H1 (cell line): ENCODE measurements around the gene LRBA. TPM values are rescaled to one million over a fixed set of nuclear protein-coding genes. Genes with fewer than 3 reads are reported as not detected.

ENCODE experiments used
- CTCF ChIA-PET: fragments of 300-600 bp; sonication (Branson Sonifier 250); formaldehyde crosslinking; loops from one replicate; lab custom pipeline; 2021; ENCODE audit not compliant: partially characterized antibody; lab: Charles Lee
- POLR2A ChIA-PET: fragments of 300-600 bp; sonication (Branson Sonifier 250); formaldehyde crosslinking; loops from one replicate; lab custom pipeline; 2021; ENCODE audit warnings: inconsistent platforms; ENCODE audit not compliant: partially characterized antibody; lab: Charles Lee
- DNase-seq, 2 experiments: peaks; one replicate each; pipeline versions ENCODE4 v3.0.0 to v3.0.0-alpha.2; 2010 to 2022; ENCODE audit warnings: low spot score in 2 of 2, low read depth in 1 of 2, mixed read lengths in 1 of 2
- FAIRE-seq: peaks from 2 replicates; lab custom pipeline; 2011; peaks lifted over from hg19 to GRCh38; lab: Jason Lieb, UNC
- H2AFZ ChIP-seq: 2 replicates; pipeline ENCODE4 v1.8.1; 2012; ENCODE audit warnings: low read length, inconsistent platforms
- H2AK5ac ChIP-seq: 2 replicates; pipeline ENCODE4 v1.6.1; 2013; ENCODE audit warnings: low read depth, low read length
- H2BK120ac ChIP-seq: replicated peaks from 2 replicates; pipeline ENCODE3; 2013; ENCODE audit warnings: low read depth, low read length, inconsistent platforms
- H2BK12ac ChIP-seq: 2 replicates; pipeline ENCODE4 v1.6.1; 2013; ENCODE audit warnings: low read depth, low read length
- H2BK15ac ChIP-seq: 2 replicates; pipeline ENCODE4 v1.6.1; 2013; ENCODE audit warnings: low read length
- H2BK20ac ChIP-seq: 2 replicates; pipeline ENCODE4 v1.6.1; 2013; ENCODE audit warnings: low read length
- H2BK5ac ChIP-seq: 2 replicates; pipeline ENCODE4 v1.6.1; 2013; ENCODE audit warnings: low read depth, low read length
- H3K14ac ChIP-seq: 2 replicates; pipeline ENCODE4 v1.6.1; 2013; ENCODE audit warnings: inconsistent platforms; ENCODE audit not compliant: insufficient read length
- H3K18ac ChIP-seq: 2 replicates; pipeline ENCODE4 v1.6.1; 2013; ENCODE audit warnings: low read length; ENCODE audit errors: extremely low read depth
- H3K23ac ChIP-seq: 2 replicates; pipeline ENCODE4 v1.6.1; 2013; ENCODE audit warnings: inconsistent platforms; ENCODE audit not compliant: insufficient read length
- H3K23me2 ChIP-seq: 2 replicates; pipeline ENCODE4 v1.6.1; 2013; ENCODE audit warnings: low read depth, low read length
- H3K27ac ChIP-seq: 2 replicates; pipeline ENCODE4 v1.6.1; 2011; ENCODE audit warnings: low read depth, low read length, inconsistent platforms
- H3K27me3 ChIP-seq, 4 experiments: replicated peaks in 1 of 4; 1 replicate in 1 of 4; 2 replicates in 3 of 4; pipeline versions ENCODE4 v1.6.1 to v1.8.1; 2011 to 2013; ENCODE audit warnings: low read length in 3 of 4, mild to moderate bottlenecking in 3 of 4, inconsistent platforms in 2 of 4, mixed read lengths in 2 of 4, moderate library complexity in 1 of 4; ENCODE audit not compliant: control insufficient read depth in 3 of 4, insufficient read depth in 3 of 4; ENCODE audit errors: extremely low read depth in 1 of 4
- H3K36me3 ChIP-seq, 4 experiments: 2 replicates each; pipeline versions ENCODE4 v1.6.1 to v1.8.1; 2011 to 2013; ENCODE audit warnings: mild to moderate bottlenecking in 4 of 4, low read length in 3 of 4, moderate library complexity in 2 of 4, control low read depth in 1 of 4, inconsistent platforms in 1 of 4; ENCODE audit not compliant: insufficient read depth in 4 of 4, control insufficient read depth in 2 of 4
- H3K4ac ChIP-seq: replicated peaks from 2 replicates; pipeline ENCODE3; 2013; ENCODE audit warnings: low read length, low read depth, mixed read lengths, inconsistent platforms; ENCODE audit not compliant: insufficient read length
- H3K4me1 ChIP-seq, 4 experiments: replicated peaks in 1 of 4; 1 replicate in 1 of 4; 2 replicates in 3 of 4; pipeline versions ENCODE4 v1.6.1 to v1.8.1; 2011 to 2013; ENCODE audit warnings: low read length in 3 of 4, inconsistent platforms in 2 of 4, mixed read lengths in 1 of 4; ENCODE audit not compliant: insufficient read depth in 4 of 4, control insufficient read depth in 3 of 4
- H3K4me2 ChIP-seq, 2 experiments: 2 replicates each; pipeline versions ENCODE4 v1.6.1 to v1.8.1; 2011 to 2013; ENCODE audit warnings: low read depth in 2 of 2, low read length in 2 of 2, control low read depth in 1 of 2, inconsistent platforms in 1 of 2, mild to moderate bottlenecking in 1 of 2; ENCODE audit not compliant: insufficient read depth in 1 of 2
- H3K4me3 ChIP-seq, 4 experiments: fragments of 200-600, 300-600 bp in 1 of 4; sonication (generic), shearing (Covaris generic), sonication (Bioruptor Twin) in 1 of 4; 2 replicates each; pipeline versions ENCODE4 v1.5.1 to v1.8.1; 2011 to 2016; ENCODE audit warnings: low read length in 4 of 4, low read depth in 3 of 4, control low read depth in 2 of 4, inconsistent platforms in 2 of 4, mild to moderate bottlenecking in 2 of 4, mixed read lengths in 1 of 4, moderate library complexity in 1 of 4; ENCODE audit not compliant: insufficient read depth in 2 of 4; ENCODE audit errors: extremely low read depth in 1 of 4
- H3K56ac ChIP-seq: replicated peaks from 2 replicates; pipeline ENCODE3; 2013; ENCODE audit warnings: low read depth, mild to moderate bottlenecking, mixed read lengths, low read length, inconsistent platforms; ENCODE audit not compliant: insufficient read length
- H3K79me1 ChIP-seq: 2 replicates; pipeline ENCODE4 v1.6.1; 2013; ENCODE audit warnings: low read depth, low read length, control low read depth
- H3K79me2 ChIP-seq, 2 experiments: 2 replicates each; pipeline versions ENCODE4 v1.6.1 to v1.8.1; 2012 to 2013; ENCODE audit warnings: low read length in 2 of 2, mild to moderate bottlenecking in 2 of 2, inconsistent platforms in 1 of 2; ENCODE audit not compliant: insufficient read depth in 2 of 2, control insufficient read depth in 1 of 2
- H3K9ac ChIP-seq, 4 experiments: replicated peaks in 1 of 4; 1 replicate in 1 of 4; 2 replicates in 3 of 4; pipeline versions ENCODE4 v1.6.1 to v1.8.1; 2011 to 2013; ENCODE audit warnings: low read depth in 3 of 4, low read length in 3 of 4, control low read depth in 2 of 4, mild to moderate bottlenecking in 2 of 4, moderate library complexity in 2 of 4, inconsistent platforms in 1 of 4; ENCODE audit errors: extremely low read depth in 1 of 4
- H3K9me3 ChIP-seq, 2 experiments: 2 replicates each; pipeline versions ENCODE4 v1.6.1 to v1.8.1; 2012 to 2013; ENCODE audit warnings: mild to moderate bottlenecking in 2 of 2, moderate library complexity in 2 of 2, control low read depth in 1 of 2, inconsistent platforms in 1 of 2, low read depth in 1 of 2, low read length in 1 of 2, mixed read lengths in 1 of 2; ENCODE audit not compliant: insufficient read depth in 2 of 2
- H4K20me1 ChIP-seq, 2 experiments: replicated peaks in 1 of 2; 2 replicates each; pipeline versions ENCODE3 to v1.8.1; 2011 to 2013; ENCODE audit warnings: inconsistent platforms in 2 of 2, low read length in 2 of 2, mild to moderate bottlenecking in 1 of 2; ENCODE audit not compliant: insufficient read depth in 2 of 2, control insufficient read depth in 1 of 2
- H4K5ac ChIP-seq: 2 replicates; pipeline ENCODE4 v1.6.1; 2013; ENCODE audit warnings: low read length, low read depth, mixed read lengths, inconsistent platforms; ENCODE audit not compliant: insufficient read length
- H4K8ac ChIP-seq: 2 replicates; pipeline ENCODE4 v1.8.0; 2013; ENCODE audit warnings: mild to moderate bottlenecking, moderate library complexity, low read length, inconsistent platforms; ENCODE audit not compliant: insufficient read depth; ENCODE audit errors: extremely low read depth
- H4K91ac ChIP-seq: replicated peaks from 2 replicates; pipeline ENCODE3; 2013; ENCODE audit warnings: low read length, mixed read lengths, inconsistent platforms; ENCODE audit not compliant: insufficient read length
- CHD1 ChIP-seq: IDR thresholded peaks from 2 replicates; pipeline ENCODE4 v1.6.1; 2012; ENCODE audit warnings: low read depth, low read length, improper control_type of control experiment
- RFX5 ChIP-seq: IDR thresholded peaks from 2 replicates; pipeline ENCODE4 v1.6.1; 2011; ENCODE audit warnings: low read depth, low read length, improper control_type of control experiment, borderline replicate concordance
- TAF7 ChIP-seq: optimal IDR thresholded peaks from 2 replicates; pipeline ENCODE3; 2011; ENCODE audit warnings: low read depth, mild to moderate bottlenecking, inconsistent platforms, low read length, moderate library complexity, borderline replicate concordance
- WGBS, 2 experiments: shearing (Covaris generic) in 1 of 2; methylation state at CpG; one replicate each; pipeline versions ENCODE4 v1.1.6 to v1.1.7; 2013 to 2015; ENCODE audit warnings: low lambda C conversion rate in 2 of 2, mixed read lengths in 2 of 2, inconsistent platforms in 1 of 2, low coverage in 1 of 2, missing lambda C conversion rate in 1 of 2; ENCODE audit not compliant: insufficient replicate concordance in 2 of 2, insufficient coverage in 1 of 2, insufficient read length in 1 of 2; ENCODE audit errors: extremely low coverage in 1 of 2, missing lambda C conversion rate in 1 of 2; 5-methylcytosine and 5-hydroxymethylcytosine counted together
- polyA plus RNA-seq, 7 experiments: library from polyadenylated mRNA; depleted of rRNA in 3 of 7; stranded (reverse) in 5 of 7; unstranded in 2 of 7; fragments of >200 nt in 5 of 7; fragments of 200-250 nt in 2 of 7; gene quantifications; 1 replicate in 5 of 7; 2 replicates in 1 of 7; 4 replicates in 1 of 7; pipeline versions ENCODE4 v1.2.1 to v1.2.3, GENCODE V29; 2011 to 2013; ENCODE audit warnings: missing spikeins in 2 of 7, mixed read lengths in 2 of 7
- total RNA-seq: library from RNA; stranded (reverse); fragmentation: NEBNext Ultra II Directional; extraction: Animal tissue kit (Norgen Biotek cat#: 25700); gene quantifications from 2 replicates; pipeline ENCODE4 v1.2.1, GENCODE V29; 2021

Gene LRBA
- total and polyA plus RNA-seq, 2 of the 8 experiments (the other 6 are each of a cell fraction or from before 2014, with no cell fraction given), result 54.6 to 83.2 TPM

DNA sequence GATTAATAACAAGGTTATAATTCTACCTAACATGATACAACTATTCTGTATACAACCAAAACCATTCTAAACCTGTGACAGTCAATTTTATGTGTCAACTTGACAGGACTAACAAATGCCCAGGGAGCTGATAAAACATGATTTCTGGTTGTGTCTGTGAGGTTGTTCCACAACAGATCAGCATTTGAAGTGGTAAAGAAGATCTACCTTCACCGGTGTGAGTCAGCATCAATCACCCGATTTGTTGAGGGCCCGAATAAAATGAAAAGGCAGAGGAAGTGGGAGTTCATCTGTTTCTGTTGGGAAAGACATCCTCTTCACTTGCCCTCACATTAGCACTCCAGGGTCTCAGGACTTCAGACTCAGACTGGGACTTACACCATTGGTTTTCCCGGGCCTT is 245.2 kb downstream of the LRBA start:
- CTCF ChIA-PET, result interaction anchor here (1.0 kb wide), 1 partner anchor 11 kb away, joined by 3 read pairs; no protein-coding TSS in a partner anchor
- Histone ChIP-seq H2BK120ac (no peak overlapping the region), H4K91ac (no peak overlapping the region), H3K9ac (no peak overlapping the region), H3K79me1 (no peaks in the 10 kb centered on the region), H3K27me3 (no peaks in the 10 kb centered on the region), H3K27ac (no peak overlapping the region), H3K4me1 (no peaks in the 10 kb centered on the region), H2BK12ac (no peak overlapping the region), H3K23me2 (no peaks in the 10 kb centered on the region), H3K4ac (no peak overlapping the region), H2BK20ac (no peak overlapping the region), H3K79me2 (no peaks in the 10 kb centered on the region), H3K23ac (no peak overlapping the region), H3K4me2 (no peak overlapping the region), H4K20me1 (no peaks in the 10 kb centered on the region), H3K18ac (no peak overlapping the region), H2BK5ac (no peak overlapping the region), H3K56ac (no peak overlapping the region), H3K4me3 (no peak overlapping the region), H2BK15ac (no peak overlapping the region), H2AK5ac (no peak overlapping the region), H3K9me3 (no peaks in the 10 kb centered on the region; a peak in 1 of 4 replicates), H4K5ac (no peak overlapping the region), H3K14ac (no peak overlapping the region), H3K36me3 (no peaks in the 10 kb centered on the region; a peak in 2 of 8 replicates), H4K8ac (no peak overlapping the region), H2AFZ (no peak overlapping the region)
- POLR2A ChIA-PET, result interaction anchor here (0.8 kb wide), 1 partner anchor 151 kb away, joined by 4 read pairs; no protein-coding TSS in a partner anchor
- 96% methylated on average over 4 of the region's 4 CpGs; no CpG with 5 or more reads in 1 of the 2 experiments for WGBS, 2 experiments
- DNase-seq (no peak), FAIRE-seq (no peak)
- TF ChIP-seq RFX5 (no peak), CHD1 (no peak), TAF7 (no peak)
